Breast epithelium (tissue), 4 donors: Measurements from ENCODE around the gene MTRF1L. TPM values are rescaled to one million over a fixed set of nuclear protein-coding genes. Genes with fewer than 3 reads are reported as not detected.

Experiments used
- DNase-seq, 2 donors: peaks; one replicate each; pipeline ENCODE4 v3.0.0-alpha.2; 2019; ENCODE audit warnings: low spot score in 2 of 2
- H3K27ac ChIP-seq, 2 donors: fragments of 200-600 bp; sonication (generic) in 1 of 2; one replicate each; pipeline ENCODE4 v1.5.1; 2016 to 2019; ENCODE audit warnings: mild to moderate bottlenecking in 1 of 2
- H3K27me3 ChIP-seq, 2 donors: fragments of 200-600 bp; sonication (generic) in 1 of 2; one replicate each; pipeline versions ENCODE4 v1.5.1 to v1.6.0; 2017 to 2019; ENCODE audit warnings: control low read depth in 1 of 2, mild to moderate bottlenecking in 1 of 2
- H3K36me3 ChIP-seq: fragments of 200-600 bp; one replicate; pipeline ENCODE4 v1.5.1; 2019
- H3K4me1 ChIP-seq, 2 donors: fragments of 200-600 bp; sonication (generic); one replicate each; pipeline ENCODE4 v1.5.1; 2016 to 2019; ENCODE audit warnings: control low read depth in 1 of 2
- H3K4me3 ChIP-seq, 3 donors: fragments of 200-600 bp; sonication (generic); 1 replicate in 2 of 3; 2 replicates in 1 of 3; pipeline ENCODE4 v1.5.1; 2016 to 2019; ENCODE audit warnings: mild to moderate bottlenecking in 3 of 3, moderate library complexity in 2 of 3
- H3K9me3 ChIP-seq, 2 donors: fragments of 200-600 bp; sonication (generic) in 1 of 2; one replicate each; pipeline ENCODE4 v1.5.1; 2016 to 2019; ENCODE audit warnings: control low read depth in 1 of 2
- POLR2A ChIP-seq: fragments of 450-650 bp; IDR thresholded peaks from one replicate; pipeline ENCODE4 v1.6.1; 2016; ENCODE audit warnings: antibody characterized with exemption, mild to moderate bottlenecking, moderate library complexity
- POLR2AphosphoS5 ChIP-seq, 3 donors: sonication (generic); formaldehyde crosslinking; IDR thresholded peaks; one replicate each; pipeline ENCODE4 v1.6.1; 2017; ENCODE audit warnings: antibody characterized with exemption in 3 of 3
- intact Hi-C: fragments of 100-400 bp; cut with DNase I; formaldehyde crosslinking; loops from one replicate; pipeline ENCODE4 v1.15.1; 2023; ENCODE audit warnings: low total_unique reads
- total RNA-seq, 3 donors: library from RNA; depleted of rRNA; stranded (reverse); fragments of >200 nt; gene quantifications; one replicate each; pipeline ENCODE4 v1.1.0, GENCODE V29; 2016
- TF ChIP-seq, protein P1 (sequence below), 3 donors: fragments of 450-650 bp; IDR thresholded peaks; one replicate each; pipeline ENCODE4 v1.5.1; 2016 to 2017; ENCODE audit warnings: antibody characterized with exemption in 3 of 3, mild to moderate bottlenecking in 3 of 3, moderate library complexity in 3 of 3

MTRF1L gene
- total RNA-seq, 3 donors from 2014 or later = 13.1 to 19.8 (median 14.6) TPM

DNA sequence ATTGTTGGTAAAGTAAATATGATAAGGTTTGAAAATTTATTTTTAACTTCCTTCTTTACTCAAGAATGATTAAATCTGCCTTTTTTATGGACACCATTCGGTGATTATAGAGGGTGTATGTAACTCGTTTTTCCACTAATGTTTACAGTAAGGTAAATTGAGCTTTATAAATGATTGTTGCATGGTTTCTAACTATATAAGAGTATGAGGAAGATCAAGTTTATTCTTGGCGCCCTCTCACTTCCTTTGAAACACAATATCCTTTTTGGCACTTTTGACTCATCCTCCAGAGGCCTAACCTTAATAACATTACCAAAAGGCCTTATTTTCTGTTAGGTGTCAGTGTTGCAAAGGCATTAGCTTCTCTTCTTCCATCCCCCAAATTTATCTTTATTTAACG lies 41.8 kb upstream of the MTRF1L start:
- Histone ChIP-seq H3K27me3 (no peaks in the 10 kb centered on the region), H3K9me3 (no peaks in the 10 kb centered on the region), H3K36me3 (no peaks in the 10 kb centered on the region), H3K4me3 (no peak overlapping the region), H3K4me1 (no peaks in the 10 kb centered on the region), H3K27ac (no peak overlapping the region)
- DNase-seq = no peak
- no peak for TF ChIP-seq POLR2AphosphoS5 (IDR thresholded peaks at IDR 0.05)
- TF ChIP-seq, protein P1, sequence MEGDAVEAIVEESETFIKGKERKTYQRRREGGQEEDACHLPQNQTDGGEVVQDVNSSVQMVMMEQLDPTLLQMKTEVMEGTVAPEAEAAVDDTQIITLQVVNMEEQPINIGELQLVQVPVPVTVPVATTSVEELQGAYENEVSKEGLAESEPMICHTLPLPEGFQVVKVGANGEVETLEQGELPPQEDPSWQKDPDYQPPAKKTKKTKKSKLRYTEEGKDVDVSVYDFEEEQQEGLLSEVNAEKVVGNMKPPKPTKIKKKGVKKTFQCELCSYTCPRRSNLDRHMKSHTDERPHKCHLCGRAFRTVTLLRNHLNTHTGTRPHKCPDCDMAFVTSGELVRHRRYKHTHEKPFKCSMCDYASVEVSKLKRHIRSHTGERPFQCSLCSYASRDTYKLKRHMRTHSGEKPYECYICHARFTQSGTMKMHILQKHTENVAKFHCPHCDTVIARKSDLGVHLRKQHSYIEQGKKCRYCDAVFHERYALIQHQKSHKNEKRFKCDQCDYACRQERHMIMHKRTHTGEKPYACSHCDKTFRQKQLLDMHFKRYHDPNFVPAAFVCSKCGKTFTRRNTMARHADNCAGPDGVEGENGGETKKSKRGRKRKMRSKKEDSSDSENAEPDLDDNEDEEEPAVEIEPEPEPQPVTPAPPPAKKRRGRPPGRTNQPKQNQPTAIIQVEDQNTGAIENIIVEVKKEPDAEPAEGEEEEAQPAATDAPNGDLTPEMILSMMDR (IDR thresholded peaks at IDR 0.05) = no peak
- intact Hi-C loops = no loop called here

DNA sequence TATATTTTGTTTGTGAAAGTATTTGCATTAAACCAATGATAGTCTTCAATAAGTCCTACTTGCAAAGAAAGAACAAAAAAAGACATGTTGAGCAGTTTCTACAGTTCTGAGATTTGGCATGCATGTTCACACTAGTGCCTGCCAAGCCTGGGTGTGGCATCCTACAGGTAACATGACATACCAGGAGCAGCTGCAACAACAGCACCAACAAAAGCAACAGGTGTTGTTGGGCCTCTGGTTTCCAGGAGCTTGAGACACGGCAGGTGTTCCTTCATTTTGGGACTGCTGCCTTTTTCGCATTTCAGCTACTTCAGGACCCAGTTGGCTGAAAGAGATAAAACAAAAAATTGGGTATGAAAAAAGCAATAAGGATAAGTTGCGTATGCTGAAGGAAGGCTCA lies 41.2 kb upstream of the MTRF1L start:
- Histone ChIP-seq H3K36me3 (no peaks in the 10 kb centered on the region), H3K4me1 (no peaks in the 10 kb centered on the region), H3K27ac (no peak overlapping the region), H3K4me3 (no peak overlapping the region), H3K27me3 (no peaks in the 10 kb centered on the region), H3K9me3 (no peaks in the 10 kb centered on the region)
- no peak for DNase-seq
- TF ChIP-seq POLR2AphosphoS5 (IDR thresholded peaks at IDR 0.05) (no peak), POLR2A (no peak)
- TF ChIP-seq, protein P1 (IDR thresholded peaks at IDR 0.05) = no peak
- intact Hi-C loops = no loop called here

DNA sequence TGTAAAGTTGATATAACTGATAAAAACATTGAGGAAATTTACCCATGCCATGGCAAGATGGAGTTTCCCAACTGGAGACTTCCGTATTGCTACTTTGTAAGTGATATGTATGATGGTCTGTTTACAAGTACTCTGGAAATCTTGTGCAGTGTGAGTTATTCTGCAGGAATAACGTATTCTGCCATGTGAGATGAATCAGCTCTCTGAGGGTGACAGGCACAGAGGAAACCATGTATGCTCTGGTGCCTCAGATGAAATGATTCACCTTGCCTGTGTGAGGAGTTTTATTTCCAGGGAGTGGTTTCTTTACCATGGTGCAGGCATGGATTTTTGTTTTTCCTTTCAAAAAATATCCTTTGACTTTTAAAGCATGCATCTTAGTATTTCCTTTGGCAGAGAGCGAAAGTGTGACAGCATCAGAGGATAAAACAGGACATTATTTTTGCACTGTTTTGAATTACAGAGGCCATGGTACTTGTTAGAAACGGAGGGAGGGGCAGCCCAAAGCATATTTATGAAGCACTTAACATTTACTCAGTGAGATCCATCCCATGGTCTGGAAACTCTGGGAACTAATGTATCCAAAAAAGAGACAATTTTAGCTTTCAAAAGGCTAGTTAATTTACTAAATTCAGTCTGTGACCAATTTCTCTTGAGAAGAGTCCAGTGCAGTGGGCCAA lies 36.0 kb upstream of the MTRF1L start:
- H3K36me3 ChIP-seq = no peaks in the 10 kb centered on the region
- intact Hi-C loops = no loop called here
- TF ChIP-seq, protein P1 (IDR thresholded peaks at IDR 0.05) = no peak
- TF ChIP-seq POLR2A (no peak), POLR2AphosphoS5 (IDR thresholded peaks at IDR 0.05) (no peak)
- H3K27ac ChIP-seq = no peak overlapping the region
- H3K27me3 ChIP-seq = no peaks in the 10 kb centered on the region
- no peak for DNase-seq
- H3K4me1 ChIP-seq = no peaks in the 10 kb centered on the region
- H3K9me3 ChIP-seq = no peaks in the 10 kb centered on the region
- H3K4me3 ChIP-seq = no peak overlapping the region

DNA sequence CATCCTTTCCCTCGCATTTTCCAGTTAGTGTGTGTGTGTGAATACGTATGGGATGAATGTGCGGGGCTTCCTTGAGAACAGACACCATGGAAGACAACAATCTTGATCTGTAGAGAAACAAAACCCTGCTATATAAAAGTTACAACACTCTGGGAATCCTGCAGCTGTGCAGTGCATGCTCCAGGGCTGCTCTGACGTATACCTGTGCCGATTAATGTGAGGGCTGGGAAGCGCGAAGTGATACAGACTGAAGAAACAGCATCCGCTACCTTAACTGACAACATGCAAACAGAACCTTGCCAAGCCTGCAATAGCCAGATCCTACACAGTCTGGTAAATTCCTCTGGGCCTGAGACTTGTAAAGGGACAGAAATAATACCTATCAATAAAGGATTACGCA lies 31.6 kb upstream of the MTRF1L start:
- no peaks in the 10 kb centered on the region for H3K9me3 ChIP-seq
- H3K4me3 ChIP-seq = no peak overlapping the region
- TF ChIP-seq POLR2A = no peak
- TF ChIP-seq, protein P1 (IDR thresholded peaks at IDR 0.05) = no peak
- TF ChIP-seq POLR2AphosphoS5 (IDR thresholded peaks at IDR 0.05) = no peak
- DNase-seq = no peak
- intact Hi-C loops = no loop called here
- H3K27me3 ChIP-seq = no peaks in the 10 kb centered on the region
- no peak overlapping the region for H3K27ac ChIP-seq
- no peaks in the 10 kb centered on the region for H3K4me1 ChIP-seq
- no peaks in the 10 kb centered on the region for H3K36me3 ChIP-seq

DNA sequence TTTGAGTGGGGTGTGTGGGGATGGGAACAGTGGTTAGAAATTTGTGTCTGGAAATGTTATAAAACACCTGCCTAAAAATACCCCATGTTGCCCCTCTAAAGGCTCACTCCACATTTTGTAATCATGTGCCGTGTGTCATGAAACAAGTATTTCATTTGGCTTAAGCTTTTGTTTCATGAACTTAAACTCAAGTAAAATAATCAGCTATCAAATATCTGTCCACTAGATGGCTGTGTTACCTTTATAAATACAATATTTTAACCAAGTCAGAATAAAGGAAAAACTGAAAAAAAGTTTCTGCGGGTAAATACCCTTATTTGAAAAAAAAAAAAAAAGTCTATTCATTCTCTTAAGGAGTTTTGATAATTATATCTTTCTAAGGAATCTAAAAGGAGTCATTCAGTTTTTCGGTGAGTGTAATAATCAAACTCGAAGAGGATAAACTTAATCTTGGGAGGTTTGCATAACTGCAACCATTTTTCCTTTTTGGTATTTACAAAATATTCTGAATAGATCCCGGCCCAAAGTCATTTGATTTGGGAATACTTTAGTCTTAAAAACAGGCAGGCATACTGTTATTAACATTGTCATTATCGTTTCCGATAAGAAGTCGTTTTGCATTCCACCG lies 29.9 kb upstream of the MTRF1L start:
- Histone ChIP-seq H3K27ac (no peak overlapping the region), H3K27me3 (no peaks in the 10 kb centered on the region), H3K4me1 (no peaks in the 10 kb centered on the region), H3K36me3 (no peaks in the 10 kb centered on the region), H3K4me3 (no peak overlapping the region), H3K9me3 (no peaks in the 10 kb centered on the region)
- intact Hi-C loops = no loop called here
- TF ChIP-seq, protein P1 (IDR thresholded peaks at IDR 0.05) = peak in 2 of 3 donors; percentile 14 to 30
- no peak for TF ChIP-seq POLR2A
- TF ChIP-seq POLR2AphosphoS5 (IDR thresholded peaks at IDR 0.05) = no peak
- no peak for DNase-seq
